ENCODE data around the gene RGS19.

RGS19 gene

GRCh38 chr20:64107736-64108457, 28.6 kb upstream of the RGS19 start:
- no peak for DNase-seq

DNA sequence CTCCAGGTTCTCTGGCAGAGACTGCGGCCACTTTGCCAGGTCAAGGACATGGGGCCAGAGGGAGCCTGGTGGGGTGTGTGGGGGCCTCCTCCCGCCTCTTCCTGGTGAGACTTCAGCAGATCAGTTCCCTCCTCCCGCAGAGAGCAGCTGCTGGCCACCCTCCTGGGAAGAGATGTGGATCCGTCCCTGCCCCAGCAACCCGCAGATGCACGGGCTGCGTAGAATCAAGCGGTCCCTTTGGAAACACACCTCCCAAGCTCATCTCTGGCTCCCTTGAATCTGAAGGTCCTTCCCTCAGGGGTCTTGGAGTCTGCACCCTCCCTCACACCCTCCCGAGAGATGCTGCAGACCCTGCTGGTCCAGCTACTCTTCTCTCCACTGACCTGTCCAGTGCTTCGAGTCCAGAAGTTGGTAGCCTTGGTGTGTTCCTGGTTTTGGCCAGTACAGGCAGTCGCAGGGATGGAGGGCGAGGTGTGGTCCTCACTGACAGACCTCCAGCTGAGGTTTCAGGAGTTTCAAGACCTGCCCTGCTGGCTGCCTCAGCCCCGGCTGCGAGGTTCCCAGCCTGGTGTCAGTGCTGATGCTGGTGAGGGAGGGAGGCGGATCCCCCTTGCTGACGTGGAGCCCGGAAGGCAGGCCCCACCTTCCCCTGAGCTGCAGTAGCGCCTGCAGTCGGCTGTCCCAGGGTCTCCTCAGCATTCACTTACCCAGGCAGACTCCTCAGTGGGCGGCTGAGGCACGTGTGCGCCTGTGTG, 27.8 kb upstream of the RGS19 start, which contains the start of gene NPBWR2:
TSS of gene NPBWR2 (minus strand) at position 585 of the 755 bp plus-strand sequence. CDS start 734 bp downstream, outside the sequence.
- DNase-seq = no peak

DNA sequence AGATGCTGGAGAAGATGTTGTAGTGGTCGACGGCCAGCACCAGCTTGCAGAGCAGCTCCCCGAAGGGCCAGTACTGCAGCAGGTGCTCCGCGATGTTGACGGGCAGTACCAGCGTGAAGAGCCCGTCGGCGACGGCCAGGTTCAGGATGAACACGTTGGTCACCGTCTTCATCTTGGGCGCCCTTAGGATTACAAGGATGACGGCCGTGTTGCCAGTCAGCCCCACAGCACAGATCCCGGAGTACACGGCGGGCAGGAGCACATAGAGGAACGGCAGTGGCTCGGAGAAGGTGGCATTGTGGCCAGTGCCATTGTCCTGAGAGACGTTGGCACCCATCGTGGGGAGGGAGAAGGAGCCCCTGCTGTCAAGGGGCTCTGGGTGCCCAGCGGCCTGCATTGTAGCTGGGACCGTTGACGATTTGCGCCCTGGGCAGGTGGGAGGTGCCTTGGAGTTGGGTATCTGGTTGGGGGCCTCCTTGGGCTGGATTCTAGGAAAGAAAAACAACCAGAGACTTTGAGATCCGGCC, 27.2 kb upstream of the RGS19 start:
- DNase-seq = no peak

DNA sequence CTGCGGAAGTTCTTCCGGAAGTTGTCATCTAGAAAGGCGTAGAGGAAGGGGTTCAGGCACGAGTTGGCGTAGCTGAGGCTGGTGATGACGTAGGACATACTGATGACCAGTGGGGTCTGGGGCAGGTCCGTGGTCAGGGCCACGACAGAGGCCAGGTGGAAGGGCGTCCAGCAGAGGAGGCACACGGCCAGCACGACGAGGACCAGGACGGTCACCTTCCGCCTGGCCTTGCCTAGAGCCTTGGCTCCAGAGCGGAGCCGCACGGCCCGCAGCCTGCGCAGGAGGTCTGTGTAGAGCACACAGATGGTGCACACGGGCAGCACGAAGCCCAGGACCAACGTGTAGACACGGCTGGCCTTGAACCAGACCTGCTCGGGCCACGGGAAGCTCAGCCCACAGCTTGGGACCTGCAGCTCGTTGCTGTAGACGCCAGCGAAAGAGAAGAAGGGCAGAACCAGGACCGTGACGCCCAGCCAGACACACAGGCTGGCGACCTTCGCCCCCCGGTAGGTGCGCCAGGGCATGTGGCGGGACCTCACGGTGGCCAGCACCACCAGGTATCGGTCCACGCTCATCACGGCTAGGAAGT, 26.6 kb upstream of the RGS19 start:
- no peak for DNase-seq

GRCh38 chr20:64104667-64105451, 25.5 kb upstream of the RGS19 start:
- no peak for DNase-seq

- DNase-seq = no peak
These were observed 24.8 kb upstream of the RGS19 start for GRCh38 chr20:64103871-64104666.

DNA sequence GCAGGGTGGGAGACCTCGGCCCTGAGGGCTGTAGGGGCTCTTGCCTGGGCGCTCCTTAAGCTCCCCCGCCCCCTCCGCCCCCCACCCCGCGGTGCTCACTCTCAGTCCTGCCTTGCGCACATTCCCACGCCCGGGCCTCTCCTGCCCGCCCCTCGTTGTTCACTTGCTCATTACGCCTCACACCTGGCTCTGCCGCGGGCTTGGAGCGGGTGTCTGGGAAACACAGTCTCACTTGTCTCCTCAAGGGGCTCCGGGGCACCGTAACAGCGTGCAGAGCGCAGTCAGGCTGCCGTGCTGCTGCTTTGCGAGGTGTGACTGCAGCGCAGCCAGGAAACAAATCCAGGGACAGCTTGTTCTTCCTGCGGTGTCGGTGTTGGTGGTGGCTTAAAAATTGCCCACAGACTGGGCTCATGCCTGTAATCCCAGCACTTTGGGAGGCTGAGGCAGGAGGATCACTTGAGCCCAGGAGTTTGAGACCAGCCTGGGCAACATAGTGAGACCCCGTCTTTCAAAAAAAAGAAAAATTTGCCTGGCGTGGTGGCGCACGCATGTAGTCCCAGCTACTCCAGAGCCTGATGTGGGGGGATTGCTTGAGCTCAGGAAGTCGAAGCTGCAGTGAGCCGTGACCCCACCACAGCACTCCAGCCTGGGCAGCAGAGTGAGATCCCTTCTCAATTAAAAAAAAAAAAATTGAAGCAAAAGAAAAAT, 23.5 kb upstream of the RGS19 start:
- no peak for DNase-seq

GRCh38 chr20:64101731-64102621, 22.7 kb upstream of the RGS19 start:
- DNase-seq = peak; percentile 58 to 59

DNA sequence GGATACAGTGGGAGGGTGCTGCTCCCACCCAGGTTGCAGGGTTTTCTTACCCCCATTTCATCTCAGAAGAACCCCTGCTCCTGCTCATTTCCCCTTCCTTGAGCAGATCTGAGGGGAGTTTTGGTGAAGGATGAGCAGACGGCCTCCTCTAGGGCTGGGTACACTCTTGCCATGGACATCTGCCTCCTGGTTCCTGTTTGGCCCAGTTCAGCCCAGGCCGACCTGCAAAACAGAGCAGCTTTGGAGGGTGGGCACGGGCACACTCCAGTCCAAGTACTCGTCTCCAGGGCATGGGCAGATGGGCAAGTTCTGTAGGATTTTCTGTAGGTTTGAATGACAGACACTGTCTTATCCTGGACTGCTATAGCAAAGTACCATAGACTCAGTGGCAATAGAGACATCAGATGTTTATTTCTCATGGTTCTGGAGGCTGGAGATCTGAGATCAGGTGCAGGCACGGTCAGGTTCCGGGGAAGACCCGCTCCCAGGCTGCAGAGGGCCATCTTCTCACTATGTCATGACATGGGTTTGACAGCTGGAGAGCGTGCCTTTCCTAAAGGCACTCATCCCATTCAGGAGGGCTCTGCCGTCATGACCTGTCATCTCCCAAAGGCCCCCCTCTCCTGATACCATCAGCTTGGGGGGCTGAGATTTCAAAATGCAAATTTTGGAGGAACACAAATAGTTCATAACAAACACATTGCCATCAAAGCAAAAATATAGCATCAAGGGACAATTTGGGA, 21.8 kb upstream of the RGS19 start:
- DNase-seq = no peak

DNA sequence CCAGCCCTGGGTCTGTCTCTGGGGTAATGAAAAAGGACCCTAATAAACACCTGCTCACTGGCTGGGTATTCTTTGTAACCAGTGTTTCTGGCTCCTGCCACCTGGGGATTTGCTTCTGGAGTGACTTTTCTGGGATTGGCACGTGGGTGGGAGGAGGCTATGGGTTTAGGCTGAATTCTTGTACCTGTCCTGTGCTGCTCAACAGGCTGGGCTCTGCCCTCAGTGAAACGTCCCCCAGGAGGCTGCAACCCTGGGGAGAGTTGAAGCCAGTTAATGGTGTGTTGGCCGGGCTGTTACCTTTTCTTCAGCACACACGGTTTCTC, 21.2 kb upstream of the RGS19 start:
- no peak for DNase-seq

- no peak for DNase-seq
These were observed 20.7 kb upstream of the RGS19 start for GRCh38 chr20:64099880-64100565.

DNA sequence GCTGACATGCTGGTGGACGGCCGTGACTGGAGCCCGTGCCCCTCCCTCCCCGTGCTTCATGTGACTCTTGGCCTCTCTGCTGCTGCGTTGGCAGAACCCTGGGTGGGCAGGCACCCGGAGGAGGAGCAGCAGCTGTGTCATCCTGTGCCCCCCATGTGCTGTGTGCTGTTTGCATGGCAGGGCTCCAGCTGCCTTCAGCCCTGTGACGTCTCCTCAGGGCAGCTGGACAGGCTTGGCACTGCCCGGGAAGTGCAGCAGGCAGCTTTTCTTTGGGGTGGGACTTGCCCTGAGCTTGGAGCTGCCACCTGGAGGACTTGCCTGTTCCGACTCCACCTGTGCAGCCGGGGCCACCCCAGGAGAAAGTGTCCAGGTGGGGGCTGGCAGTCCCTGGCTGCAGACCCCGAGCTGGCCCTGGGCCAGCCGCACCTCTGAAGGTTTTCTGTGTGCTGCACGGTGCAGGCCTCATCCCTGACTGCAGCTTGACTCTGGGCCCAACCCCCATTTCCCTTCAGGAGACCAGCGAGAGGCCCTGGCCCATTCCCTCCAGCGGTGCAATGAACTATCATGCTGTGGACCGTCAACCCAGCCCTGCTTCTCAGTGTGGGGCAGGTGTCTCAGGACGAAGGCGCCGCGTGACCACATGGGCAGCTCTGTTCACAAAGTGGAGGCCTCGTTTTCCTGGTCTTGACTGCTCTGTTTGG, 19.9 kb upstream of the RGS19 start:
- no peak for DNase-seq

DNA sequence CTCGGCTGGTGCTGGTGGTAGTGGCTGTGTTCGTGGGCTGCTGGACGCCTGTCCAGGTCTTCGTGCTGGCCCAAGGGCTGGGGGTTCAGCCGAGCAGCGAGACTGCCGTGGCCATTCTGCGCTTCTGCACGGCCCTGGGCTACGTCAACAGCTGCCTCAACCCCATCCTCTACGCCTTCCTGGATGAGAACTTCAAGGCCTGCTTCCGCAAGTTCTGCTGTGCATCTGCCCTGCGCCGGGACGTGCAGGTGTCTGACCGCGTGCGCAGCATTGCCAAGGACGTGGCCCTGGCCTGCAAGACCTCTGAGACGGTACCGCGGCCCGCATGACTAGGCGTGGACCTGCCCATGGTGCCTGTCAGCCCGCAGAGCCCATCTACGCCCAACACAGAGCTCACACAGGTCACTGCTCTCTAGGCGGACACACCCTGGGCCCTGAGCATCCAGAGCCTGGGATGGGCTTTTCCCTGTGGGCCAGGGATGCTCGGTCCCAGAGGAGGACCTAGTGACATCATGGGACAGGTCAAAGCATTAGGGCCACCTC, 19.2 kb upstream of the RGS19 start:
- DNase-seq = no peak

GRCh38 chr20:64096535-64096934, 17.2 kb upstream of the RGS19 start:
- DNase-seq = no peak

GRCh38 chr20:64095927-64096326, 16.6 kb upstream of the RGS19 start:
- no peak for DNase-seq

DNA sequence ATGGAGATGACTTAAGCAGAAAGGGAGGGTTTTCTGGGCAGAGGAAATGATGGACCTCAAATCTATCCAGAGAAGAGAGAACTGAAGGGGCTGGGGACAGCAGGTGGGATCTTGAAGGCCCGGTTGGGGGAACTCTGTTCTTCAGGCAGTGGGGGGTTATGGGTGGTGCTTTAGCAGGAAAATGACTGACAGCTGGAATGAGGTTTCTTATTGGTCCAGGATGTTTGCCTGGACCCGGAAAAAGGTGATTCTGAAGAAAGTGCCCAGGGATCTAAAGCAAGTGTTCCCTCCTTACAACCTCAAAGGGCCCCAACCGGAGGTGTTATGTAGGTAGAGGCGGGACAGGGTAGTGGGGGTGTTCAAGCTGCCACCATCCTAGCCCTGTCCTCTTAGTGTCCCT, 16.1 kb upstream of the RGS19 start:
- DNase-seq = no peak

GRCh38 chr20:64093013-64093503, 13.7 kb upstream of the RGS19 start:
- no peak for DNase-seq
